HCEC 1CT (cell line): ENCODE measurements around the gene DDHD1.
"Not testable (repeated sequence)": the region's sequence is repeated elsewhere in the genome, so short reads cannot be mapped to it uniquely, and the experiment has no call there.

Experiments
- DNase-seq: peaks from one replicate; pipeline ENCODE4 v3.0.0-alpha.2; 2017

The DDHD1 gene

DNA sequence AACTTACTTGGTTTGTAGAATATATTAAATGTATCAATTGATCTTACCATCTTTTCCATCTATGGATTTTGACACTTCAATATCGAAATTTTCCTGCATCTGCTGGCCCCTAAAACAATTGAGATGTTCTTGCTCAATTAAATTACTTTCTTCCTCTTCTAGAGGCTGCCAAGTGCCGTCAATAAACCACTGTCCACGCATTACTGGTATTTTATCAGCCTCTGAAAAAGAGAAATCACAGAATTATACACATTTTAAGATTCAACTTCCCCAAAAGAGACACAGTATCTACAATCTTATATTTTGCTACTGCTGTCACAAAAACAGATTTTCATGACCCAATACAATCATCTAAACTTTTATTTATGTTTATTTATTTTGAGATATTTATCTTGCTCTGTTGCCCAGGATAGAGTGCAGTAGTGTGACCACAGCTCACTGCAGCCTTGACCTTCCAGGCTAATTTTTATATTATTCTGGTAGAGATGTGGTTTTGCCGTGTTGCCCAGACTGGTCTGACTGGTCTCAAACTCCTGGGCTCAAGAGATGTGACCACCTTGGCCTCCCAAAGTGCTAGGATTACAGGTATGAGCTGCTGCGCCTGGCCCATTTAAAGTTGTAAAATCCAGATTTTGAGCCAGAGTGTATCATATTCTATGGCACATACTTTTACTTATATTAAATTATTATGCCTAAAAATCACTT lies 49.3 kb downstream of the DDHD1 start:
- no peak for DNase-seq

DNA sequence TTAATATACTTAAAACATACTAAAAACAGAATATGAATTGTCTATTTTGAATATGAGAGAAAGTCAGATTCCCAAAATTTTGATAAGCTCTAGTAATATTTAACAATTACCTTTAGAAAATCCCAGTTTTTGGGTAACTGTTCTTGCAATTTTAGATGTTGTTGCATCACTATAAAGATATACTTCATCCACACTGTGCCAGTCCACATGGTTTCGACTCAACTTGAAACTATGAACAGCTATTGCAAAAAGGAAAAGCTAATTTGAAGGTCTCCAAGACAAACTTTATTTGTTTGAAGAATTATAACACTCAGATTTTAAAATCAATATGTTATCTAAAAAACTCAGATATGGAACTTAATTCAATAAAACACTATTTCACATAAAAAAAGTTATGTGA lies 59.9 kb downstream of the DDHD1 start:
- DNase-seq = peak; percentile 29

DNA sequence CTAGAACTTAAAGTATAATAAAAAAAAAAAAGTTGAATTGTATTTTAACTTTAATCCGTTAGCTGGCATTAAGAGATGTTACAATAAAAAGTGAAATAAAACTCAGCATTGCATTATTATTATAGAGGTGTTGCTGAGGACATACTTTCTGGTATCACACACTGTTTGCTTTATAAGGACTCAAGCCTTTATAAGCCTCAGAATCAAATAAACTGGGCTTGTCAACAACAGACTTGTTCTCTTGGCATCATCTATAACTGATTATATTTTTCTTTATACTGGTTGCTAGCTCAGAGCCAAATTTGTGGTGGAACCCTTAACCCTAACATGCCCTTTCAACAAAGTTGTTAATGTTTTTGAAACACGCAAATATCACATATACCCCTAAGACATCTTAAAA lies 62.3 kb downstream of the DDHD1 start:
- DNase-seq = no peak

- DNase-seq = not testable (repeated sequence)
Measured at GRCh38 chr14:53084954-53085353, 68.2 kb downstream of the DDHD1 start.

- DNase-seq = no peak
Measured at GRCh38 chr14:53064475-53064874, 88.6 kb downstream of the DDHD1 start.

- DNase-seq = no peak
Measured at GRCh38 chr14:53062856-53063255, 90.3 kb downstream of the DDHD1 start.

DNA sequence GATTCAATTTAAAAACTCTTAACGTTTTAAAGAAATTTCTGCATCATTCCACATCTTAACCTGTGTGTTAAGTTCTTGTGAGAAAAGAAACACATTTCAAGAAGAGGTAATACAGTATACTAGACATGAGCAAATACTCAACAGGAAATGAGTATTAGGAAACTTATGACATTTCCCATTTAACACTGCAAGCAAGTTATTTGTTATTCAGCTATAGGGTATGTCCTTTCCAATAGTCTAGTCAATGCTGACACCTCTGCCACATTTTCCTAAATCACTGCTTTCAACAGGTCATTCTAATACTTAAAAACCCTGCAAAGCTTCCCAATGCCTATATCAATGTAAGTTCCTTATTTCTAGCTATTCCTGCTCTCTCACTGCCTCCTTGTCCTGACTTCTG lies 93.1 kb downstream of the DDHD1 start:
- peak; percentile 54 for DNase-seq

DNA sequence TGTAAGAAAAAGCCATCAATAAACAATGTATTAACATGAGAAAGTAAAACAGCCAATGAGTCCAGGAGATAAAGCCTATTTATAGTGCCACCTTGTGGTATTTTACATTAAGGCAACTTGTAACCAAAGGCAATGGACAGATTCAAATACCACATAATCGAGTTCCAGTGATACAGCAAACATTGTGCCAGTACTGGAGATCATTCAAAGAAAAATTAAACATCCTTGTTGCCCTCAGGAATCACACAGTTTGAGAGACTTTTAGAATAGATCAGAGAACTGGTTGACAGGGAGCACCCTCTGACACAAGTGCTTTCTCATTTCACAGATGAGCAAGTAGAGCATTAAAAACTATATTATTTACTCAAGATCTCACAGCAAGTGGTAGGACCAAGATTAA lies 98.1 kb downstream of the DDHD1 start:
- peak; percentile 55 for DNase-seq

- peak; percentile 44 for DNase-seq
Measured at GRCh38 chr14:53054457-53054856, 98.7 kb downstream of the DDHD1 start.

DNA sequence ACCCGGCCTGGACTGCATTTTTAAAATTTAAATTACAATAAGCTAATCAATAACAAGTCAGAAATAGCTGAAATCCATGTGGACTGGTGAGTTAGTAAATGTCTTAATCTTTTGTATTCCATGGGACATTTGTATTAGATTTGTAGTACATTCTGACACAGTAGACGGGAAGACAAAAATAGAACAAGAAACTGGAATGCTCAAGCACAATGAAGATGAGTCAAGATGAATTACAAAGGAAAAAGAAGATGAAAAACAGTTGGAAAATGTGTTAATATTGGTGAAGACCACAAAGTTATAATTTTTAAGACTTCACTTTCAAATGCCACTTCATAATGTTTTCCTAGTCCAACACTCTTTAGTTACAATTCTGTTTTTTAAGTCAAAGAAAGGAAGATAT lies 104.5 kb downstream of the DDHD1 start:
- no peak for DNase-seq

- no peak for DNase-seq
Measured at GRCh38 chr14:53047307-53048069, 105.6 kb downstream of the DDHD1 start.

DNA sequence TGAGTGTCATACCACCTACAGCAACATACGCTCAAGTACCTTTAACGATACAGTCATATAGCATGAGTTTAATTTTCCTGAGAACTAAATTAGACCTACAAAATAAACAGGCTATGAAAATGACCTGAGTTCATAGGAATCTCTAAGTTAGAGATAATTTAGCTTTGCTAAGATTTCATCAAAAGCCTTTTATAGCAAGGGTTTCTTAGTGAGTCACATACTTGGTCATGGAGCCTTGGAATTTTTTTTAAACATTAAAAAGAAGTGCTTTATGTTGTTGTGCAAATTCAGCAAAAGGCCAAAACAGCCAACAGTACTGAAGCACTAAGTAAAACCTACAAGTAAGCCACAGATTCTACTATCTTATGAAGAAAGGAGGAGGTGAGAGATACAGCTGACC lies 108.6 kb downstream of the DDHD1 start:
- peak; percentile 68 for DNase-seq

DNA sequence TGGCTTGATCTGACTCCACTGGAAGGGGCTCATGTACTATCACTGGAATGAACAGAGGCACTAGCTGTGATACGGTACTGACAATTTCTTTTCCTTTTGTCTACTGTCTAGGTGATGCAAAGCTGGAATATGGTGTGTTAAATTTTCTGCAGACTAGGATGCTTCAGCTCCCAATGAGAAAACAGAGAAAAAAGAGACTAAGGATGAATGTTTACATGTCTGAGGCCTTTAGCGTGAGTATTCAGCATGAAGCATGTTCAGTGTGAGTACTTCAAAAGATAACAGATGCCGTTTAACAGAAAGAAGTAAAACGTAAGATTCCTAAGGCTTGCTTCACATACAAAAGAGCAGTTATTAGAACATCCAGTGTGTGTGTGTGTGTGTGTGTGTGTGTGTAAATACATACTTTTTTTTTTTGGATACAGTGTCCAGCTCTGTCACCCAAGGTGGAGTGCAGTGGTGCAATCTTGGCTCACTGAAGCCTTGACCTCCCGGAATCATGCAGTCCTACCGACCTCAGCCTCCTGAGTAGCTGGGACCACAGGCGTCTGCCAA lies 110.0 kb downstream of the DDHD1 start:
- no peak for DNase-seq

GRCh38 chr14:53042480-53042879 lies 110.6 kb downstream of the DDHD1 start:
- DNase-seq = no peak

DNA sequence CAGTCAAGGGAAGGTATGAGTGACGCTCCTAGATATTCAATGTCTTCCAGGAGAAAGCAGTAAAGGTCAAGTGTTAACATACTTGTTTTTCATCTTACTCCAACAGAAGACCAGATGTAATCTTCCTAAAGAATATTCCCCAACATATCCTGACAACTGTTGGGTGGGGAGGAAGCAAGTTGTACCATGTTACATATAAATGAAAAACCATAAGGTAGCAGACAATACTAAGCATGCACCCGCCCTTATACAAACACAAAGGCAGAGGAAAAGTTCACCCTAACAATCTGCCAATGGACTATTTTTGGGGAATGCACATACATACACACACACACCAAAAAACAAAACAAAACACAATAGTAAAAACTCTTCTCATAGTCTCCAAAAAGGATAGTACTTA lies 112.1 kb downstream of the DDHD1 start:
- no peak for DNase-seq

DNA sequence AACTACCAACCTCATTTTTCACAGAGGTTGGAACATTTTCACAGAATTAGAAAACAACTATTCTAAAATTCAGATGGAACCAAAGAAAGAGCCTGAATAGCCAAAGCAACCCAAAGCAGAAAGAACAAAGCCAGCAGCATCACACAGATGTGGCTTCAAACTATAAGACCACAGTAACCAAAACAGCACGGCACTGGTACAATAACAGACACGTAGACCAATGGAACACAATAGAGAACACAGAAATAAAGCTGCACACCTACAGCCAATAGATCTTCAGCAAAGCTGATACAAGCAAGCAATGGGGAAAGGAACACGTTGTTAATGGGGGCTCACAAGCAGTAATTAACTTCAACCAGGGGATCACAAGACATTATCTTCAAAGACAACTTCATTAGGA lies 114.5 kb downstream of the DDHD1 start:
- no peak for DNase-seq

DNA sequence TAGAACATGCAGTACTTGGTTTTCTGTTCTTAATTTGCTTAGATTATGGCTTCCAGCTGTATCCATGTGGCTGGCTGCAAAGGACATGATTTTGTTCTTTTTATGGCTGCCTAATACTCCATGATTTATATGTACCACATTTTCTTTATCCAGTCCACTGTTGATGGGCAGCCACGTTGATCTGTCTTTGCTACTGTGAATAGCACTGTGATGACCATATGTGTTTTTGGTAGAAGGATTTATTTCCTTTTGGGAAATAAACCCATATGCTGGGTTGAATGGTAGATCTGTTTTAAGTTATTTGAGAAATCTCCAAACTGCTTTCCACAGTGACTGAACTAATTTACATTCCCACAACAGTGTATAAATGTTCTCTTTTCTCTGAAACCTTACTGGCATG lies 116.1 kb downstream of the DDHD1 start:
- no peak for DNase-seq

GRCh38 chr14:53035336-53036210 lies 117.5 kb downstream of the DDHD1 start:
- DNase-seq = peak; percentile 20

- DNase-seq = no peak
Measured at GRCh38 chr14:53034688-53035230, 118.4 kb downstream of the DDHD1 start.

DNA sequence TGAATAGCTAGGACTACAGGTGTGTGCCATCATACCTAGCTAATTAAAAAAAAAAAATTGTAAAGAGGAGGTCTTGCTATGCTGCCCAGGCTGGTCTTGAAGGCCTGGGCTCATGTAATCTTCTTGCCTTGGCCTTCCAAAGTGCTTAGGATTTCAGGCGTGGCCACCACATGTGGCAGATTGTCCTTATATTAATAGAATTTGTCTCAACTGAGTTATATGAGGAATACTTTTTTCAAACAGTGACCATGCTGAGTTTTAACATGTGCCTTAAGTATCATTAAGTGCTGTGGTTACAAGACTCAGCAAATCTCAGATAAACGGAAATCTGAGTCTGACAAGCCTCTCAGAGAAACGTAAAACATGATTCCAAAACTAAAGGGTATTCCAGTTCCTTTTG lies 119.1 kb downstream of the DDHD1 start:
- DNase-seq = no peak

GRCh38 chr14:53032838-53033390 lies 120.2 kb downstream of the DDHD1 start:
- peak; percentile 1 for DNase-seq

GRCh38 chr14:53032161-53032803 lies 120.8 kb downstream of the DDHD1 start:
- peak; percentile 90 for DNase-seq
